ENCODE results near the gene HAO1.
"Not testable (repeated sequence)": the region's sequence is repeated elsewhere in the genome, so short reads cannot be mapped to it uniquely, and the experiment has no call there.

HAO1 gene

DNA sequence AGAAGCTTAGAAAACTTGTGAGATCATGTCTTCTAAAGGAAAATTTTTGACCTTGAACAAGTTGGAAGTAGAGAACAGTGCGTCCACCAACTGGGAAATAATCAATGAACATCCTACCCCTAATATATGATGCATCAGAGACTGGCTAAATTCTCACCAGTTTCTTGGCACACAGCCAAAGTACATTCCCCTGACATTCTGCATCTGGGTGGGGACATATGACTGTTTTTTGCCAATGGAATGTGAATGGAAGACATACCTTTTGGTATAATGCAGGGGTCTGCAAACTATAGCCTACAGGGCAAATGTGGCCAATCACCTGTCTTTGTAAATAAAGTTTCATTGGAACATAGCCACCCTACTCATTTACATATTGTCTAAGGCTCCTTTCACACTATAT is 84.7 kb downstream of the HAO1 start:
- ATAC-seq = no peak
- DNase-seq = no peak

DNA sequence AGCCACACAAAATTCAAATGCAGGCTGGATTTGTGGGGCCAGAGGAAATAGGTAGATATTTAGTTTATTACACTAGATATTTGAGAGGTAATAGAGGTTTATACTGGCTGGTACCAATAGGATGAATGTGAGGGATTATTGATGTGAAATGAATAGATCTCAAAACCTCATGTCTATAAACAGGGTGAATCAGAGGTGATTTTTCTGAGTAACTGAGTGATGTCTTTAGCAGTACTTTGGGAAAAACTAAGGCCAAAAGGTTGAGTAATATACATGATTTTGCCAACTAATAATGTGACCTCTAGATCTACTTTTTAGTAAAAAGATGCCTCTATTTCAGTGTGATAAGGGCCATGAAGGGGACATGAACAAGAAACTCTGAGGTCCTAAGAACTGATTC is 86.8 kb downstream of the HAO1 start:
- ATAC-seq = no peak
- DNase-seq = no peak

DNA sequence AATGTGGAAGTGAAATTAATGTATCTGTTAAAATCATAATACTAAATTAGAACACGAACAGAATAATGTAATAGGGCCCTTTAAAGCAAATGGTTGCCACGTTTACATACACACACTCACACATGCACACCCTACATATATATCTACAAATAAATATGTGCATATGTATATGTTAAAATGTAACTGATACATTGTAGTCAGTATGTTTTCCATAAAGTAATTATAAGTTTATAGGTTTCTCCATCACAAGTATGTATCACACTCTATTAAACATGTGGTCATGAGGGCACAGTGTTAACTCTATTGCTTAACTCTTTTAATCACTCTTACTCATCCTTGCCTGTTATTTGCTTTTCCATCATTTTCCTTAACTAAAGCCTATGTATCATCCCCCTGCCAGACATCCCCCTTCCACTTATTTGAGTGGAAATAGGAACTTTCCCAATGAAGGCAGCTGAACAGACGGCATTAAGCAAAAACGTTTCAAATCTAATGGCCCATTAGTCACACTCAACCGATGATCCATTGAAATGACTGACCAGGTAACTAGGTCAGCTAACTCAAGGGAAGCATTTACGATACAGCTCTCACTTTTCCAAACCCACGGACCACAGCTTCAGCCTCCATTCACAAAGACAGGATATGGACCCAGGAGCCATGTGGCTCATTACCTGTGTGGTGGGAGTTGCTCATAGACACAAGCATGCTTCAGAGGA is 89.3 kb downstream of the HAO1 start:
- no peak for ATAC-seq
- DNase-seq = no peak

DNA sequence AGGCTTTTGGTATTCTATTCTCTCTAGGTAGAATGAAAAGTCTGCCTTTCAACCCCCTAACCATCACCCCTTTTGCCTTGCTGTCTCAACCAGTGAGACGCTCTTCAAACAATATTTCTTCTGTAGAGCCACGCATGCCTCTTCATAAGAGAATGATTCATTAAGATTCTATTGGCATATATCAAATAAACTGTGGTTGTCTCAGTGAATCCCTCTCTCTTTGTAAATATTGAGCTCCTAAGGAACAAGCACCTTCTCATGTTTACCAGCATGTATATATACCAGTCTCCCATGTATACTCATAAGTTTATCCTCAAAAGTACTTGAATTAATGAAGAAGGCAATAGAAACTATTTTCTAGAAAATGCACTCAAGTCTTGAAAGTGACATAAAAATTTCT is 90.6 kb downstream of the HAO1 start:
- ATAC-seq (no peak), DNase-seq (no peak)

DNA sequence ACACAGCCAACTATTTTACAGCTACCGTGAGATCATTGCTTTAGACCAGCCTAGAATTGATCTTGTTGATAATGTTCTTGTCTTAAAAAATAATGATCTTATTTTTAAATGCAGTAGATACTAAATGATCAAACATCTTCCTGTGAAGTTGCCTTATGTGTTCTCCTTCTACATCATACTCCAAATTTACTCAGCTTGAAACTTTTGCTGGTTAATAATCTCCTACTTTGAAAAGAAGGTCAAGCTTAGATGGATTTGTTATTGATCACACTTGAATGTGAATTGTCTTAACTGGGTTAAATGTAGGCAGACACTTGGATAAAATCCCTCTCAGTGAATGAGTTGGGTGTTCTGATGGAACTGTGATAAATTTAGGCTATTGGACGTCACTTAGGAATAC is 91.9 kb downstream of the HAO1 start:
- no peak for ATAC-seq

DNA sequence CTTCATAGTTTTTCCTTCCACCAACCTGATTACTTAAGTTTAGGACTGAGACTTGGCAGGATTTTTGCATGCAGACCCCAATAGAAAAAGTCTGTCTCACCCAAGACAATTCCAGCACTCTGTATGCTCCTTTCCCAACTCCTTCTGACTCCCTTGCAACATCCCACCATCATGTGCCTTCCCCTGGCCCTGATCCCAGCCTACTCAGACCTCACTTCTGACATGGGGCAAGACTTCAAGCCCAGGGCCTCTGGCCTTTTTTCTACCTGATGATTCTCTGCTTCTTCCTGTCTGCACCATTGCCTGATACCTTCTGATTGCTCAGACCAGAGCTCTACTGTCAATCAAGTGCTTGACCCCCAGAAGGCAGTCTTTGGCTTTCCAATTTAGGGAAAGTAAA is 96.6 kb downstream of the HAO1 start:
- no peak for DNase-seq
- ATAC-seq = no peak

More for the DNA sequence above, 91.9 kb downstream of the HAO1 start:
- DNase-seq = no peak

DNA sequence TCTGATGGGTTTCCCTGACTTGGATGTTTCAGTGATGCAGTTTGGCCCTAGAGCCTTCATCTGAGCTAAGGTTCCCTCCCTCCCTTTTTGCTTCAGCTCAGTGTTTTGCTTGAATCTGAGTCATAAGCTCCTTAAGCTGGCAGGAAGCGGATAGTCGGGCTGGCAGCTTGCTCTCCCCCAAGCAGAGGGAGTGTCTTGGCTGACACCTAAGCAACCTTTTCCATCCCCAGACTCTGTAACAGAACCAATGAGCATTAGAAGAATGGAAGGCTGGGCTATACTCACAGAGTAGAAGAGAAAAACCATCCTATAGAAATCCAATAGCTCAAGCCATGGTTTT is 98.3 kb downstream of the HAO1 start:
- DNase-seq (no peak), ATAC-seq (no peak)

DNA sequence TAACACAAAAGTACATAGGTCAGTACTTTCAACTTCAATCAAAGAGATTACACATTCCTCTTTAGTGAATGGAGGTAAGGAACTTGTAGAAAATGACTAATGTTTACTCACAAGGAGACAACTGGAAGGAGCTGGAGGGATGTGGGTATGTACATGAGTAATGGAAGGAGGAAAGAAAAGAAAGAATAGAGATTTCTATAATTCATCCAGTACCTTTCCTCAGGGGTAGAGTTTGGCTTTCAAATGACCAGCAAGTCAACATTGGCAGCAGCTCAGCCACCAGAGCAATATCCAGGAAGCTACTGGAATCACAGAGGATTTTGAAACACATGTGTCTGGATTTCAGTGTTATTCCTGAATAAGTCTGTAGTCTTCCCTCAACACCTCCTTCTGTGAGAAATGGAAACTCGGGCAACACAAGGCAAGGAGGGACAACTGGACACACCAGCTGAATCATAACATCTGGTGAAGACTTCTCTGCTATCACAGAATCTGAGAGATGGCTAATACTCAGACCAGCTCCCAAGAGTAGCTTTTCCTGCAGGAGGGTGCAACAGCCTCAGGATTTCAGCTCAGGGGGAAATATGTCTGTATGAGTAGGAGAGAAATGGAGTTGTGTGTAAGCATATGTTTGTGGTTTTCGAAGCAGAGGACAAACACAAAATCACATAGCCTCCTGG is 98.8 kb downstream of the HAO1 start:
- DNase-seq (no peak), ATAC-seq (no peak)

DNA sequence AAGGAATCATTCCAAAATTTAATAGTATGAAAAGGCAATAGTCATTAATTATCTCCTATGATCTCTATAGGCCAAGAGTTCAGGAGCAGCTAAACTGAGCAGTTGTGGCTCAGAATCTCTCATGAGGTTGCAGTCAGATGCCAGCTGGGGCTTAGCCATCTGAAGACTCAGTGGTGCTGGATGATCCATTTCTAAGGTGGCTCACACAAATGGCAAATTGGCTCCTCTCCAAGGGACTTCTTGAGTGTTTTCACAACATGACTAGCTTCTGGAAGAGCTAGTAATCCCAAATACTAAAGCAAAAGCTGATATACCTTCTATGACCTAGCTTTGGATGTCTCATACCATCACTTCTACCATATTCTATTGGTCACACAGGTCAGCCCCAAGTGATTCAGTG is 104.2 kb downstream of the HAO1 start:
- DNase-seq = no peak
- no peak for ATAC-seq

DNA sequence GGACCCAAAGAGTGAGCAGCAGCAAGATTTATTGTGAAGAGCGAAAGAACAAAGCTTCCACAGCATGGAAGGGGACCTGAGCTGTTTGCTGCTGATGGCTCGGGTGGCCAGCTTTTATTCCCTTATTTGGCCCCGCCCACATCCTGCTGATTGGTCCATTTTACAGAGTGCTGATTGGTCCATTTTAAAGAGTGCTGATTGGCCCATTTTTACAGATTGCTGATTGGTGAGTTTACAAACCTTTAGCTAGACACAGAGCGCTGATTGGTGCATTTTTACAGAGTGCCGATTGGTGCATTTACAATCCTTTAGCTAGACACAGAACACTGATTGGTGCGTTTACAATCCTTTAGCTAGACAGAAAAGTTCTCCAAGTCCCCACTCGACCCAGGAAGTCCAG is 105.8 kb downstream of the HAO1 start:
- not testable (repeated sequence) for ATAC-seq, DNase-seq
